Measurements from ENCODE around the gene DENND5B.
A peak's percentile ranks its signal among the peaks of the same experiment; 100 is the strongest.
"Not testable (repeated sequence)": the region's sequence is repeated elsewhere in the genome, so short reads cannot be mapped to it uniquely, and the experiment has no call there.

DENND5B gene

DNA sequence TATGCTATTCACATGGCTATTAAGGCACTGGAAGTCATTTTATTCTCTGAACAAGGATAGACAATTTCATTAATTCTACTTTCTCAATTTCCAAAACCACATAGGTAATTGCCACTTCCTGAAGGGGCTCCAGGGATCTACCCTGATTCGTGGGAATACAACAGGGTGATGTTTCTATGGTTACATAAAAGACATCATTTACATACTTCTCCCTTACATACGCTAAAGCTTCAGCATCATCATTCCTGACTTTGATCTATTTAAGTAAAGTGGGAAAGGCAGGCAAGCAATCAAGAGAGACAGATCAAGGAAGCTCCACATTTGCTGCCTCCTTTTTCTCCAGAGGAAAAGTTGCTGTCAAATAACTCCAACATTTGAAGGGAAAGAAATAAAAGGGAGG is 146.2 kb downstream of the DENND5B start:
- no peak for DNase-seq

DNA sequence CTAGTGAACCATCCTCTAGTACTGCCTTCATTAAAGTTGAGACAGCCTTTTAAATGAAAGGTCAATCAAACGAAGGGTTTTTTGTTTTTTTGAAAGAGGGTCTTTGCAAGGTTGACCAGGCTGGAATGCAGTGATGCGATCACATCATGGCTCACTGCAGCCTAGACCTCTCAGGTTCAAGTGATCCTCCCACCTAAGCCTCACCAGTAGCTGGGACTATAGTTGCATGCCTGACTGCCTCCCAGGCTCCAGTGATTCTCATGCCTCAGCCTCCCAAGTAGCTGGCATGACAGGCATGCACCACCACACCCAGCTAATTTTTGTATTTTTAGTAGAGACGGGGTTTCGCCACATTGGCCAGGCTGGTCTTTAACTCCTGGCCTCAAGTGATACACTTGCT is 150.3 kb downstream of the DENND5B start:
- DNase-seq: no peak

DNA sequence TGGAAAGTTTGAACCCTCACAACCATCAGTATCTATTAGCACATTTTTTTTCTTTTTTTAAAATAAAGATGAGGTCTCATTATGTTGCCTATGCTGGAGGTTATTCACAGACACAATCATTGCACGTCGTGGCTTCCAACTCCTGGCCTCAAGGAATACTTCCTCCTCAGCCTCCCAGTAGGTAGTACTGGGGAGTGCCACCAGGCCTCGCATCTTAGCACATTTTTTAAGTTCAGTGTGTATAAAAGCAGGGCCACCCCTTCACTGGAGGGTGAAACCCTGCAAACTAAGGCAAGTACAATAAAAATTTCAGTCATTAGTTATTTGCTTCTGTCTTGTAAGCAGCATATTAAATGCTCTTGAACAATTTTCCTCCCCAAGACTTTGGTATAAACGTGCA is 150.8 kb downstream of the DENND5B start:
- no peak for DNase-seq

GRCh38 chr12:31431721-31432240 is 159.2 kb downstream of the DENND5B start:
- no peak for DNase-seq

DNA sequence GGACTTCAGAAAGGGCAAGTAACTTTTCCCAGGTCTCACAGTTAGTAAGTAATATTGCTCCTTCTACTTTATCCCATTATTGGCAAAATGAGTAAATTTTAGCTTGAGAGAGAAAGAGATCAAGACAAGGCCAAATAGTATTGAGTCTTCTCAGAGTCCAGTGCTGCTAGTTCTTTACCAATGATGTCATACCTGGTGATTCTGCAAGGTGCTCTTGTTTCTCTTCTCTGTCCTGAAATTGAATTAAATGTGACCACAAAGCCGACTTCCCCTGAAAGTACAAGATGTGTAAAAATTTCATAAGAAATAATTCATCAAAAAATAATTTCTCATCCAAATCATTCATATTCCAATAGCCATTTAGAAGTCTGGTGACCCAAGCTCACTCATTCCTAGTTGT is 167.5 kb downstream of the DENND5B start:
- no peak for DNase-seq

DNA sequence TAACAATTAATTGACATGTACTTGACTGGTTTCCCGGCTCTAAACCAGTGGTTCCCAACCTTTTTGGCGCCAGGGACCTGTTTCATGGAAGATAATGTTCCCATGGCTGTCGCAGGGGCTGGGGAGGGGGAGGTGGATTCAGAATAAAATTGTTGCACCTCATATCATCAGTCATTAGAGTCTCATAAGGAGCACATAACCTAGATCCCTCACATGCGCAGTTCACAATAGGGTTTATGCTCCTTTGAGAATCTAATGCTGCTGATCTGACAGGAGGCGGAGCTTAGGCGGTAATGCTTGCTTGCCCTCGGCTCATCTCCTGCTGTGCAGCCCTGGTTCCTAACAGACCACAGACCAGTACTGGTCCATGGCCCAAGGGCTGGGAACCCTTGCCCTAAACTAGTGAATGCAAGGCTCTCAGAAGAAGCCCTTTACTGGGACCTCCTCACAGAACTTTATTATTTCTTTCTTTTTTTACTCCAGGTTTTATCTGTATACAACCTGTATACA is 178.6 kb downstream of the DENND5B start:
- no peak for DNase-seq

DNA sequence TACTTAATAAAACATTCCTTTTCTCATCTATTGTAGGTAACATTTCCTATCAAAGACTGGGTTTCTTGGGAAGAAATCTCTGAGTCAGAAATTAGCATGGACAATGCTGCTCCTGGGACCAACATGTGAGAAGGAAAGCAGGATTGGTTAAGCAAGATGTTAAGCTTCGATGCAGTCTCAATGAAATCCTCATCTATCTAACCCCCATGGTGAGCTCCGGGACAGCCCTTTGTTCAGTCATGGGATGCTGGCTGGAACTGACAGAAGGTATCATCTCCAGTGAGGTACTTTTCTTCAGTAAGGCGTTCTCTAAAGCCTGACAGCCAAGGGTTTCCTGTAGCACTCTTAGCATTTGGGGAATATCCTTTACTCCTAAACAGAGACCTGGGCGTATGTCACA is 182.2 kb downstream of the DENND5B start:
- no peak for DNase-seq

DNA sequence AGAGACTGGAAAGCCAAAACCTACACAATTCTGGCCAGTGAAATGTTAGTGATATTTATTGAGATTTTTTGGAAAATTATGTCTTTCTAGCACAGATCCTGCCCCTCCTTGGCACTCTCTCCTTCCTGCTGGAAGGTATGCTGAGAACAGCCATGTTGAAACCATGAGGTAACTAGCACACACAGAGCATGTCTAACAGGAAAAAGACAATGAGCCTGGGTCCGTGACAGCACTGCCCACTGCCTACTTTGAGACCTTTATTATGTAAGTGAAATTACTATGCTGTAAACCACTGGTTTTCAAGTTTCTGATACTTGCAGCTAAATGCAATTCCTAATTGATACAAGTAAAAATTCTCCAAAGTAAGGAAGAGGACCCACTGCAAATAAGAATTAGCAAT is 183.4 kb downstream of the DENND5B start:
- no peak for DNase-seq

DNA sequence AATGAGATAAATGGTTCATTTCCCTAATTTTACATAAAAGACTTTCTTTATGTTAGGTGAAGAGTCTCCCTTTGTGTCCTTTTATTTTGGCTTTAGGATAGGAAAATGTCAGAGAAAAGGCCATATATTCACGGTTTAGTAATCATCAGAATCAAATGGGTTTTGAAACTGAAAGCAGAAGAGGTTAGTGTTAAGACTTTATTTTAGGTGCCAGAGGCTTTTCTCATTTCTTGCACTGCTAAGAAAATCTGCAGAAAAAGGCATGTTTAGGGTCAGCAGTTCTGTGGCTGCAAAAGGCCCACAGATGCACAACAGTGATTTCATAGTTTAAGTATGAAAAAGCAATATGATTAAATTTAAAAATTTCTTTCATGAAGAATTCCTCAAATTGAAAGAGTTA is 184.6 kb downstream of the DENND5B start:
- DNase-seq: no peak

GRCh38 chr12:31405021-31405420 is 185.9 kb downstream of the DENND5B start:
- no peak for DNase-seq

- DNase-seq: peak; percentile 44
Measured at GRCh38 chr12:31403099-31403607, 187.8 kb downstream of the DENND5B start.

- no peak for DNase-seq
Measured at GRCh38 chr12:31393004-31393550, 197.9 kb downstream of the DENND5B start.

DNA sequence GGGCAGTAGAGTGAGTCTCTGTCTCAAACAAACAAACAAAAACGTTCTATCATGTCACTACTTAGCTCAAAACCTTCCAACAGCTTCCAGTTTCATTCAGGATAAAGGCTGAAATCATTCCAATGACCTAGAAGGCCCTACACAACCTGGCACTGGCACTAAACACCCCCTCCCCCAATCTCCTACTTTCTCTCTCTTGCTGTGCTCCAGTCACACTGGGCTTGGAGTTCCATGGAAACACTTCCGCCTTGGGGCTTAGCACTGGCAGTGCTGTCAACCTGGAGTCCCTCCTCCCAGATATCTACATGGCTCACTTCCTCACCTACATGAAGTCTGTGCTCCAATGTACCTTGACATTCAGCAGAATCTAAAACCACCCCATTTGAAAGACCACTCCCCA is 199.9 kb downstream of the DENND5B start:
- no peak for DNase-seq

GRCh38 chr12:31388713-31389112 is 202.2 kb downstream of the DENND5B start:
- DNase-seq: no peak

- no peak for DNase-seq
Measured at GRCh38 chr12:31387466-31387865, 203.5 kb downstream of the DENND5B start.

DNA sequence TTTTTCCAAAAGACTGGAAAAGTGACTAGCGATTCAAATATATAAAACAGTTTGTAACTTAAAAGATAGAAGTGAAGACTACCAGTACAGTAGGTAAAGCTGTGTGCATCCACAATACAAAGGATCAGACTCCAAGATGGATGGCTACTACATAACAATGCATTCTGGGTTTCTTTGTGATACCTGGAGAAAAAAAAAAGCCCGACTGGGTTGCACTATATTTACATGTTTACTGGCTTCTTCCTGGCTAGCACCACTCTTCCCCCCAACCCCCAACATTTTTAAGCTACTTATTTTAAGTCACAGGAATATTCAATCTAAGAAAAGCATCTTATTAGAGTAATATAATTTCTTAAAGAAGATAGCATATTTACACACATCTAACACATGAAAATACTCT is 203.9 kb downstream of the DENND5B start:
- no peak for DNase-seq

DNA sequence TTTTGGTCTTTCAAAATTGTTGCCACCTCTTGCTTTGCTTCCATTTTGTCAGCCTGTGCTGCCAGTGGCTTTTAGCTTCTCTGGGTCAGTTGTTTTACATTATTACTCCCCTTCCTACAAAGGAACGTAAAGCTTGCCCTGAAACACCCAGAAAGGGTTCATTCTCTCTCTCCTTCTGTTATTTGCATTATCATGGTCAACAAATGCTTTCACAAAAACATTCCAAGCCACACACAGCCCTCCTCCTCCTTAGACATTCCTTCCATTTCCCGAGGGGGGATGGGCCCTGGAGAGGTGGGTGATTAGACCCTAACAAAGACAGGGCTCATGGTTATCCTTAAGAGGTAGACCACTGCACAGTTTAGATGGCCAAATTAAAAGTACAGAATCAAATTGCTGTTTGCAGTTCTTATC is 204.6 kb downstream of the DENND5B start:
- no peak for DNase-seq

GRCh38 chr12:31377210-31377609 is 213.7 kb downstream of the DENND5B start:
- DNase-seq: not testable (repeated sequence)

GRCh38 chr12:31375422-31375821 is 215.5 kb downstream of the DENND5B start:
- DNase-seq: not testable (repeated sequence)

- no peak for DNase-seq
Measured at GRCh38 chr12:31371256-31371620, 219.7 kb downstream of the DENND5B start.

GRCh38 chr12:31370531-31371255 is 220.2 kb downstream of the DENND5B start:
- DNase-seq: no peak

DNA sequence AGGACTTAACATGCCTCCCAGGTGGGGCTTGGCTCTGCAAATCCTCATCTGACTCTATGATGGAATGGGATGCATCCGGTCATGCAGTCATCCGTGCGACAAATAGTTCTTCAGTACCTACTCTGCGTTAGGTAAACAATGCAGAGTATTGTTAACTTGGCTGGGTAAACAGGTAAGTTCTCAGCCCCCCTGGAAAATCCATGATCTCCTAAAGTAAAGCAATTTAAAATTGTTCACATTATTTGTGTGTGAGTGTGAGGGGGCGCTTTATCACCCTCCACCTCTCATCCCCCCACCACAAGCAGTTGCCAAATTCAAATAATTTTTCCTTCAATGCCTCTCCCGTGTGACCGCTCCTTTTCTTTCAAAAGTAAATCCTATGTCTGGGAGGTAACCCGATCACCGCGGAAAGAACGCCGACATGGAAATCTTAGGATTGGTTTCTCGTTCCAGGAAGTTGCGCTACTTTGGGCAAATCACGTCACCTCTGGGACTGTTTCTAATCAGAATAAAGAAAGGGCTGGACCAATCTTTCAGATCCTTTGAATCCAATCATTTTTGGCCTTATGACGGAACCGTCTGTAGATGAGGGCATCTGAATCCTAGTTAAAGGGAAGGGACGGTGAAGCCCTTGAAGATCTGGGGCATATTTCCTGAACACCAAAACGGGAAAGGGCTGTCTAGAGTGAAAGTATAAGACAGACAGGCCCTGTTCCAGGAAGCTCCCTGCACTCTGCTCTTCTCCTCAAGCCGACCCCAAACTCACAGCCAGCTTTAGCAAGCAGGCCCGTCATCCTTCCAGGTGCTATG is 221.0 kb downstream of the DENND5B start:
- DNase-seq: no peak

- peak; percentile 42 for DNase-seq
Measured at GRCh38 chr12:31368666-31369361, 222.1 kb downstream of the DENND5B start.

Data from NCI-H187 treated with DMSO at 0.1 percent for 48 hours (cell line).